ENCODE results near the gene WNT5B. TPM values are rescaled to one million over a fixed set of nuclear protein-coding genes. Genes with fewer than 3 reads are reported as not detected.
"Not testable (repeated sequence)": the region's sequence is repeated elsewhere in the genome, so short reads cannot be mapped to it uniquely, and the experiment has no call there.

The WNT5B gene
- total RNA-seq, 1 donor from 2014 or later, result 30.7 TPM

GRCh38 chr12:1691123-1692007, 62.3 kb downstream of the WNT5B start:
- DNase-seq, result no peak

DNA sequence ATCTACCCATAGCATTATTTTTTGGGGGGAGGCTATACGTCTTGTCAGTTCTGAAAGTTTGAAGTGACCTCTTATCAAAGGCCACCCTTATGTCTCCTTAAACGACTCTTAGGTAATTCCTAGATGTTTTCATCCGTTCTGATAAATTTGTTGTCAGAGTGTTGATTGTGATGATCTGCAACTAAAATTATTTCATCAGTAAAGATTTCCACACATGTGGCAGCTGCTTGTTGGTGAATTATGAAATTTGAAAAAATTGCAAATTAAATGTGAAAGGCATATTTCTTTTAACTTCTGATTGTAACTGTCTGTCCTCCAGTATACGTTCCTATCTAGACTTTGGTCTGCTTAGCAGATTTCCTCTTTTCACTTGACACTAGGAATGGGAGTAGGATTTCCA, 63.2 kb downstream of the WNT5B start:
- no peak for DNase-seq

- no peak for DNase-seq
These were observed 64.0 kb downstream of the WNT5B start for GRCh38 chr12:1692895-1693610.

DNA sequence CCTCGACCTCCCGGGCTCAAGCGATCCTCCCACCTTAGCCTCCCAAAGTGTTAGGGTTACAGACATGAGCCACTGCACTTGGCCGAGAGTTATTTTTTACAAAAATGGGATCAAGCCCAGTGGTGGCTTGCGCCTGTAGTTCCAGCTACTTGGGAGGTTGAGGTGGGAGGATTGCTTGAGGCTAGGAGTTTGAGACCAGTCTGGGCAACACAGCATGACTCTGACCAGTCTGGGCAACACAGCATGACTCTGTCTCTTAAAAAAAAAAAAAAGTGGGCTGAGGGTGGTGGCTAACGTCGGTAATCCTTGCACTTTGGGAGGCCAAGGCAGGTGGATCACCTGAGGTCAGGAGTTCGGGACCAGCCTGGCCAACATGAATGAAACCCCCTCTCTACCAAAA, 66.1 kb downstream of the WNT5B start:
- DNase-seq, result not testable (repeated sequence)

- no peak for DNase-seq
These were observed 67.0 kb downstream of the WNT5B start for GRCh38 chr12:1695886-1696670.

DNA sequence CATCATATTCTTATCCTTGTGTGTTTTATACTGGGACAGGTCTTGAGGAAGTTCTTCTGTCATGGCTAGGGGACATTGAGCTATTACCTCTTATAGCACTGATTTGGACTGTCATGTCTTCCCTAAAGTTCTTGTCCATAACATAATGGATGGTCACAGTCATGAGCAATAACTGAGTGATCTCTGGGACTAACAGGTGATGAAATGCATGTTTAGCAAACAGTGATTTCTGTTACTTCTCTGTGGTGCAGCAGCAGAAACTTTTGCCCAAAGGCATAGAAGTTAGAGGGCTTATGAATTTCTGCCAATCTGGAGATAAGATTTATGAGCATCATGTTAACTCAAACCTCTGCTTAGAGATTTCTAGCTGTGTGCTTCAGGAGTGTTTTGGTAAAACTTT, 67.8 kb downstream of the WNT5B start:
- DNase-seq, result no peak

Small RNAs within 50 kb of the gene (small RNA-seq; reads per million reads assigned to genes)
- gene MIR3649, result not detected

Other genes with a start within 250 kb of the WNT5B start
- 25.3 TPM for gene FBXL14, start 34.6 kb upstream of the WNT5B start, total RNA-seq
- gene ADIPOR2, start 61.8 kb downstream of the WNT5B start, total RNA-seq, result 35.7 TPM
- gene LRTM2, start 191.3 kb downstream of the WNT5B start, total RNA-seq, result 4.5 TPM

Measured in occipital lobe (tissue), 3 donors.